GM18868 (cell line): ENCODE results near the gene DENND5B.
"Not testable (repeated sequence)": the region's sequence is repeated elsewhere in the genome, so short reads cannot be mapped to it uniquely, and the experiment has no call there.

Source experiments
- ATAC-seq: cut with Tn5 transposase; IDR thresholded peaks from one replicate; pipeline ENCODE4 v1.9.1; 2021; ENCODE audit warnings: mild to moderate bottlenecking, moderate library complexity; ENCODE audit not compliant: unreplicated experiment

Gene DENND5B

DNA sequence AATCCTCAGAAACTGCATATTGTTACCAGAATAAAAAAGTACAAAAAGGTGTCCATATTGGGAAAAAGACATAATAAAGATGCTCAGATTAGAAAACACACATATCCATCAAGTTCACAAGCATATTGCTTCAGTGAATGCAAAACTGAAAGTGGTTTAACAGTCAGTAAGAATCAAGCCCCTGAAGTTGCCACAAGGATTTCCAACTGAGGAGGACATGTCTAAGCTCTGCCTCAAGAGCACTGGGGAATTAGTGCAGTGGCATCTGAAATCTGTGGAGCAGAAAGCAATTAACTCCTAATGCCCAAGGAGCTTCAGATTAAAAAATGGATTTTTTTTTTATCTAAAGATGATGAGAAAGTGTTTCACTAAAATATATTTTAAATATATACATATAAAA is 113.2 kb downstream of the DENND5B start:
- ATAC-seq: no peak

DNA sequence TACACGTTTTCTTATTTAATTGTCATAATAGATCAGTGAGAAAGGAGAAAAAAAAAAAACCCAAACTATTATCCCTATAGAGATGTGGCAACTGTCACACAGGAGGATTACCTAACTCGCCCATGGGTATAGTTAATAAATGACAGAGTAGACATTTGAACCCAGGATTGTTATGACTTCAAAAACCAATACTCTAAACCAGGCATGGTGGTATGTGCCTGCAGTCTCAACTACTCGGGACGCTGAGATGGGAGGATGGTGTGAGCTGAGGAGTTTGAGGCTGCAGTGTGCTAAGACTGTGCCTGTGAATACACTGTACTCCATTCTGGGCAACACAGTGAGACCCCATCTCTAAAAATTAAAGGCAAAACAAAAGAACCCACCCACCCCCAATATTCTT is 114.5 kb downstream of the DENND5B start:
- no peak for ATAC-seq

DNA sequence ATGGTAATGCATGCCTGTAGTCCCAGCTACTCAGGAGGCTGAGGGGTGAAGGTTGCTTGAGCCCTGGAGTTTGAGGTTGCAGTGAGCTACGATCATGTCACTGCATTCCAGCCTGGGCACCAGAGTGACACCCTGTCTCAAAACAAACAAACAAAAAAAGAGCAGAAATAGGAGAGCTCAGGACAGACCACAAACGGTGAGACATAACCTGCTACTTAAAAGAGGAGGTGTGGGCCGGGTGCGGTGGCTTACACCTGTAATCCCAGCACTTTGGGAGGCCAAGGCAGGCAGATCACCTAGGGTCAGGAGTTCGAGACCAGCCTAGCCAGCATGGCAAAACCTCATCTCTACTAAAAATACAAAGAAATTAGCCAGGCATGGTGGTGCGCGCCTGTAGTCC is 115.3 kb downstream of the DENND5B start:
- not testable (repeated sequence) for ATAC-seq

DNA sequence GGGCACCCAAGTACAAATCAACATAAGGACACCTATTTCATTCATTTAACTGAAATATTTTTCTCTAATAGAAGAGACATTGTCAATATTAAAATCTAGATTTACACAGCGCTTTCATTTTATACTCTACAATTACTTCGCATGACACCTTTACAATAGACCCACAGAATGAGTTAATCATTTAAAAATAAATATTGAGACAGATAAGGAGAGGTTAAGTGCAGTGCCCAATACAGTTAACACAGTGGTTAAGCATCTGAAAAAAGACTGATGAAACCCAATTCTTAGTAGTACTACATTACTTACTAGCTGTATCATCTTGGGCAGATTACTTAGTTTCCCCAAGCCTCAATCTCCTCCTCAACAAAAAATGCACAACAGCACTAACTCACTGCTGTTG is 116.2 kb downstream of the DENND5B start:
- no peak for ATAC-seq

DNA sequence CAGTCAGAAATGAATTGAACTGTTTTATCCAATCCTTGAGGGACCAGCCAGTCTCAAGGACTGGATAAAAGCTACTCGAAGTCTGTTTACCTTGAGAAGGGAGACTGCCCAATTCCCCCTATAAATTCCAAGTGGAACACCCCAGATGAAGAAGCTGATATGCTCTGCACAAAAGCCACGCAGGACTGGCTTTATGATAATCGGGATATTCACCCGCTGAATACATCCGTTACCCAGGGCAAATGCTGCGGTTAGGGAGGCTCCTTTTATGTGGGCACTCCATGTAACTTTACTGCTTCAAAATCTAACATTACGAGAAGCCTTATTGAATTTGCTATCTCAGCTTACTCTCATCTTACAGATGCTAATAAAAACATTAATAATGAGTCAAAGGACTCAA is 119.1 kb downstream of the DENND5B start:
- ATAC-seq: no peak

DNA sequence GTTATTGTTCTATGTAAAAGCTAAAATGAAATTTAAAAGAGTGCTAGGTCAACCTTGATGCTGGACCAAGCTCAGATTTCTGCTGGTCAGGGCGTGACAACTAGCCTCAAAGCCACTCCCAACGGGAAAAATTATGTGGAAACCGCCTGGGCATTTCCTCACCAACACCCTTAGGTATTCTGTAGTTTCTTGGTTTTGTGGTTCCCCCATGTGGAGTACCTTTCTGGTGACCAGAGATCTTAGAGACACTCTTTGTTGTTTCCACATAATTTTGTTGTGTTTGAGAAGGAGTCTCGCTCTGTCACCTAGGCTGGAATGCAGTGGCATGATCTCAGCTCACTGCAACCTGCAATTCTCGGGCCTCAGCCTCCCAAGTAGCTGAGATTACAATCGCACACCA is 119.9 kb downstream of the DENND5B start:
- no peak for ATAC-seq

DNA sequence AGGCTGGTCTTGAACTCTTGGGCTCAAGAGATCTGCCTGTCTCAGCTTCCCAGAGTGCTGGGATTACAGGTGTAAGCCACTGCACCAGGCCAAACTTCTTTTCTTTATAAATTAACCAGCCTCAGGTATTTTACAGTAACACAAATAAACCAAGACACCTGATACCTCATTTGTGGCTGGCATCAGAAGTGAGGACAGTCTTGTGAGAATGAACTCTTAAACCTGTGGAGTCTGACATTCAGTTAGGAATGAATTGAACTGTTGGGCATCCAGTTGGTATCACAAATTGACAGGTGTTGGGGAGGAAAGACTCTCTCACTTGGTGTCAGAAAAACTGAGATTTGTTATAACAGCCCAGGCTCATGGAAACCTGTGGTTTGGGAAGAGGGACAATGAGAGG is 120.5 kb downstream of the DENND5B start:
- no peak for ATAC-seq

DNA sequence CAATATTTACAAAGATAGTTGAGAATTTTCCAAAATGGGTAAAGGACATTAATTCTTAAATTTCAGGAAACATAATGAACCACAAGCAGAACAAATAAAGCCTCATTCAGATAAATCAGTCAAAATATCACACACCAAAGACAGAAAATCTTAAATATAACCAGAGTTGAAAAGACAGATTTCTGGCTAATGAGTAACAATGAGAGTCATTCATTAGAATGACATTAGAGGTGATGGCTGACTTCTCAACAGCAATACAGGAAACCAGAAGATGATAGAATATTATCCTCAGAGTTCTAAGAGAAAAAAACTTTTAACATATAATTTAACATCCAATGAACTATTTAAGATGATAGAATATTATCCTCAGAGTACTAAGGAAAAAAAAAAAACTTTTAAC is 124.2 kb downstream of the DENND5B start:
- no peak for ATAC-seq

DNA sequence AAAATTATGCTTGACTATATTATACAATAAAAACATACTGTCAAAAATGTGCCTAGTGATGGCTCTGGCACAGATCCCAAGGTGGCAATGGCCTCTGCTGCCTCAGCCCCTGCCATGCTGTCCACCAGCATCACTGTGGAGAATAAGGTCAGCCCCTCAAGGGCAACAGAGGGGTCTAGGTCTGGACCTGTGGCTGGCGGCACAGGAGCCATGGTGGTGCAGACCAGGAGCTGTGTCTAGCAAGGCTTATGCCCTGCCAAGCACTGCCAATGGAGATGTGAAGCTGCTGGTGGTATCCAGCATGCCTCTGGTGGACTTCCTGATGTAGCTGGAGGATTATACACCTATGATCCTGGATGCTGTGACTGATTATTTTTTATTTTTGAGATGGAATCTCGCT is 125.9 kb downstream of the DENND5B start:
- ATAC-seq: no peak

DNA sequence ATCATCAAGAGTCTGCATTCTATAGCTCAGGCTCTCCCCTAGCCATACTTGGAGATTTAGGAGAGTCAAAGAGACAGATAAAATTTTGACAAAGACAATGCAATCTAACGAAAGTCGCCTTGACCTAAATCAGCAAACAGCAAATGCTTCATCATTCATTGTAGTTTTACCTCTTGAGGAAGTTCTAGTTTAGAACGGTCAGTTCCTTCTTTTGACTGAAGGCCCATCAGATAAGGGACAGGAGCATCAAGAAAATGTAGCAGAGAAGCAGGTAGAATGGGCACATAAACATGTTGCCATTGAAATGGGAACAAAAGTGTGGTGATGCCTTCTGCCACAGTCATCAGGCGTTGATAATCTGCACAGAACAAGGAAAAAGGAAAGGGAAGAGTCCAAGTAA is 130.9 kb downstream of the DENND5B start:
- ATAC-seq: no peak

DNA sequence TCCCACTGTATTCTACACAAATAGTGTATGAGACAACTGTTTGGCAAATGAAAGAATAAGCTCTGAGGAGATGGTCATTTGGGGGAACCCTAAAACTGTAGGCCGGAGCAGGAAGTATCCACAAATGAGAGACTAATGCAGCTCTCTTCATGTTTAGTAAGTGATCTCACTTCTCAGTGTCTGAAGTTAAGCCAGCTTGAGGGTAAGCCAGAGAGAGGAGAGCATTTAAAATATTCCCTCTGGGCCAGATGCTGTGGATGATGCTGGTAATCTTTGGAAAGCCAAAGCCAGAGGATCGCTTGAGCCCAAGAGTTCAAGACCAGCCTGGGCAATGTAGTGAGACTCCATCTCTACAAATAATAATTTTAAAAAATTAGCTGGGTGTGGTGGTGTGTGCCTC is 134.4 kb downstream of the DENND5B start:
- ATAC-seq: no peak

DNA sequence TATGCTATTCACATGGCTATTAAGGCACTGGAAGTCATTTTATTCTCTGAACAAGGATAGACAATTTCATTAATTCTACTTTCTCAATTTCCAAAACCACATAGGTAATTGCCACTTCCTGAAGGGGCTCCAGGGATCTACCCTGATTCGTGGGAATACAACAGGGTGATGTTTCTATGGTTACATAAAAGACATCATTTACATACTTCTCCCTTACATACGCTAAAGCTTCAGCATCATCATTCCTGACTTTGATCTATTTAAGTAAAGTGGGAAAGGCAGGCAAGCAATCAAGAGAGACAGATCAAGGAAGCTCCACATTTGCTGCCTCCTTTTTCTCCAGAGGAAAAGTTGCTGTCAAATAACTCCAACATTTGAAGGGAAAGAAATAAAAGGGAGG is 146.2 kb downstream of the DENND5B start:
- ATAC-seq: no peak

DNA sequence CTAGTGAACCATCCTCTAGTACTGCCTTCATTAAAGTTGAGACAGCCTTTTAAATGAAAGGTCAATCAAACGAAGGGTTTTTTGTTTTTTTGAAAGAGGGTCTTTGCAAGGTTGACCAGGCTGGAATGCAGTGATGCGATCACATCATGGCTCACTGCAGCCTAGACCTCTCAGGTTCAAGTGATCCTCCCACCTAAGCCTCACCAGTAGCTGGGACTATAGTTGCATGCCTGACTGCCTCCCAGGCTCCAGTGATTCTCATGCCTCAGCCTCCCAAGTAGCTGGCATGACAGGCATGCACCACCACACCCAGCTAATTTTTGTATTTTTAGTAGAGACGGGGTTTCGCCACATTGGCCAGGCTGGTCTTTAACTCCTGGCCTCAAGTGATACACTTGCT is 150.3 kb downstream of the DENND5B start:
- ATAC-seq: no peak

DNA sequence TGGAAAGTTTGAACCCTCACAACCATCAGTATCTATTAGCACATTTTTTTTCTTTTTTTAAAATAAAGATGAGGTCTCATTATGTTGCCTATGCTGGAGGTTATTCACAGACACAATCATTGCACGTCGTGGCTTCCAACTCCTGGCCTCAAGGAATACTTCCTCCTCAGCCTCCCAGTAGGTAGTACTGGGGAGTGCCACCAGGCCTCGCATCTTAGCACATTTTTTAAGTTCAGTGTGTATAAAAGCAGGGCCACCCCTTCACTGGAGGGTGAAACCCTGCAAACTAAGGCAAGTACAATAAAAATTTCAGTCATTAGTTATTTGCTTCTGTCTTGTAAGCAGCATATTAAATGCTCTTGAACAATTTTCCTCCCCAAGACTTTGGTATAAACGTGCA is 150.8 kb downstream of the DENND5B start:
- ATAC-seq: no peak

DNA sequence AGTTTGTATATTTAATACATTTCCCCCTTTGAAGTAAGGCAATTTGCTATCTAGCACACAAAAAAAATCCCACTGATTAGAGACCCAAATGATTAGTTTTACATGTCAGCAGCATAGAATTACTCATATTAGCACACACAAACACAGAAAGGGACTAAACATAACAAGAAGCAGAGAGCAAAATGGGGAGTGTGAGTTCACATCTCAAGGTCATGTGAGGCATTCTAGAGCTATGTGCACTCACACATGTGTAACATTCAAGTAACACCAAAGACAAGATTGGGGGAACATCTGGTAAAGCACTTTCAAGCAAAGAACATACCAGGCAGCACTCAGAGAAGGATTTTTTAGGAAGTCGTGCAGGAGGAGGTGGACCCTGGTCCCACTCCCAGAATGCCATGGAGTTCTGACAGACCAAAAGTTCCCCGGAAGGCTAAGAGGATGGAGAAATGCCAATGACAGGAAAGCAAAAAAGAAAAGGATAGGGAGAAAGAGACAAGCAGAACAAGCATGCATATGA is 159.2 kb downstream of the DENND5B start:
- no peak for ATAC-seq

DNA sequence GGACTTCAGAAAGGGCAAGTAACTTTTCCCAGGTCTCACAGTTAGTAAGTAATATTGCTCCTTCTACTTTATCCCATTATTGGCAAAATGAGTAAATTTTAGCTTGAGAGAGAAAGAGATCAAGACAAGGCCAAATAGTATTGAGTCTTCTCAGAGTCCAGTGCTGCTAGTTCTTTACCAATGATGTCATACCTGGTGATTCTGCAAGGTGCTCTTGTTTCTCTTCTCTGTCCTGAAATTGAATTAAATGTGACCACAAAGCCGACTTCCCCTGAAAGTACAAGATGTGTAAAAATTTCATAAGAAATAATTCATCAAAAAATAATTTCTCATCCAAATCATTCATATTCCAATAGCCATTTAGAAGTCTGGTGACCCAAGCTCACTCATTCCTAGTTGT is 167.5 kb downstream of the DENND5B start:
- ATAC-seq: no peak

DNA sequence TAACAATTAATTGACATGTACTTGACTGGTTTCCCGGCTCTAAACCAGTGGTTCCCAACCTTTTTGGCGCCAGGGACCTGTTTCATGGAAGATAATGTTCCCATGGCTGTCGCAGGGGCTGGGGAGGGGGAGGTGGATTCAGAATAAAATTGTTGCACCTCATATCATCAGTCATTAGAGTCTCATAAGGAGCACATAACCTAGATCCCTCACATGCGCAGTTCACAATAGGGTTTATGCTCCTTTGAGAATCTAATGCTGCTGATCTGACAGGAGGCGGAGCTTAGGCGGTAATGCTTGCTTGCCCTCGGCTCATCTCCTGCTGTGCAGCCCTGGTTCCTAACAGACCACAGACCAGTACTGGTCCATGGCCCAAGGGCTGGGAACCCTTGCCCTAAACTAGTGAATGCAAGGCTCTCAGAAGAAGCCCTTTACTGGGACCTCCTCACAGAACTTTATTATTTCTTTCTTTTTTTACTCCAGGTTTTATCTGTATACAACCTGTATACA is 178.6 kb downstream of the DENND5B start:
- ATAC-seq: no peak

DNA sequence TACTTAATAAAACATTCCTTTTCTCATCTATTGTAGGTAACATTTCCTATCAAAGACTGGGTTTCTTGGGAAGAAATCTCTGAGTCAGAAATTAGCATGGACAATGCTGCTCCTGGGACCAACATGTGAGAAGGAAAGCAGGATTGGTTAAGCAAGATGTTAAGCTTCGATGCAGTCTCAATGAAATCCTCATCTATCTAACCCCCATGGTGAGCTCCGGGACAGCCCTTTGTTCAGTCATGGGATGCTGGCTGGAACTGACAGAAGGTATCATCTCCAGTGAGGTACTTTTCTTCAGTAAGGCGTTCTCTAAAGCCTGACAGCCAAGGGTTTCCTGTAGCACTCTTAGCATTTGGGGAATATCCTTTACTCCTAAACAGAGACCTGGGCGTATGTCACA is 182.2 kb downstream of the DENND5B start:
- no peak for ATAC-seq

DNA sequence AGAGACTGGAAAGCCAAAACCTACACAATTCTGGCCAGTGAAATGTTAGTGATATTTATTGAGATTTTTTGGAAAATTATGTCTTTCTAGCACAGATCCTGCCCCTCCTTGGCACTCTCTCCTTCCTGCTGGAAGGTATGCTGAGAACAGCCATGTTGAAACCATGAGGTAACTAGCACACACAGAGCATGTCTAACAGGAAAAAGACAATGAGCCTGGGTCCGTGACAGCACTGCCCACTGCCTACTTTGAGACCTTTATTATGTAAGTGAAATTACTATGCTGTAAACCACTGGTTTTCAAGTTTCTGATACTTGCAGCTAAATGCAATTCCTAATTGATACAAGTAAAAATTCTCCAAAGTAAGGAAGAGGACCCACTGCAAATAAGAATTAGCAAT is 183.4 kb downstream of the DENND5B start:
- no peak for ATAC-seq

DNA sequence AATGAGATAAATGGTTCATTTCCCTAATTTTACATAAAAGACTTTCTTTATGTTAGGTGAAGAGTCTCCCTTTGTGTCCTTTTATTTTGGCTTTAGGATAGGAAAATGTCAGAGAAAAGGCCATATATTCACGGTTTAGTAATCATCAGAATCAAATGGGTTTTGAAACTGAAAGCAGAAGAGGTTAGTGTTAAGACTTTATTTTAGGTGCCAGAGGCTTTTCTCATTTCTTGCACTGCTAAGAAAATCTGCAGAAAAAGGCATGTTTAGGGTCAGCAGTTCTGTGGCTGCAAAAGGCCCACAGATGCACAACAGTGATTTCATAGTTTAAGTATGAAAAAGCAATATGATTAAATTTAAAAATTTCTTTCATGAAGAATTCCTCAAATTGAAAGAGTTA is 184.6 kb downstream of the DENND5B start:
- peak; percentile 77 for ATAC-seq

DNA sequence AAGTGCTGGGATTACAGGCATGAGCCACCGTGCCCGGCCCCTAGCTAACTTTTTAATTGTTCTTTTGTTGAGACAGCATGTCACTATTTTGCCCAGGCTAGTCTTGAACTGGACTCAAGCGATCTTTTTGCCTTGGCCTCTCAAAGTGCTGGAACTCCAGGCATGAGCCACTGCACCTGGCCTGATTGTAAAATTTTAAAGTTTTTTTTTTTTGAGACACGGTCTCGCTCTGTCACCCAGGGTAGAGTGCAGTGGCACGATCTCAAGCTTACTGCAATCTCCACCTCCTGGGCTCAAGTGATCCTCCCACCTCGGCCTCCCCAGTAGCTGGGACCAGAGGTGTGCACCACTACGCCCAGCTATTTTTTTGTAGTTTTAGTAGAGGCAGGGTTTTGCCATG is 185.9 kb downstream of the DENND5B start:
- no peak for ATAC-seq

DNA sequence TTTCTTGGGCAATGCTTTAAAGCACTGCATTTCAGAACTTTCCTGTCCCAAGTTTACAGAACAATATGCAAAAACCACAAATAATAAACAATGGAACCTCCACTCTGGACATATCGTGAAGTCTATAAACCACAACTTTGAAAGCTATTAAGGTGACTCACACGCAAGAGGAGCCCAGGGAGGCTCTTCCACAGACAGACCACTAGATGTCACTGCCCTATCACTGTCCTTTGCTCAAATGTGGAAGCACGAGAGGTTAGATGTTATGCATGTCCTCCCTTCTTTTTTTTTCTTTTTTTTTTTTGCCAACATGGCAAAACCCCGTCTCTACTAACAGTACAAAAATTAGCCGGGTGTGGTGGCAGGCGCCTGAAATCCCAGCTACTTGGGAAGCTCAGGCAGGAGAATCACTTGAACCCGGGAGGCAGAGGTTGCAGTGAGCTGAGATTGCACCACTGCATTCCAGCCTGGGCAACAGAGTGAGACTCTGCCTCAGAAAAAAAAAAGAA is 187.8 kb downstream of the DENND5B start:
- ATAC-seq: peak; percentile 72

DNA sequence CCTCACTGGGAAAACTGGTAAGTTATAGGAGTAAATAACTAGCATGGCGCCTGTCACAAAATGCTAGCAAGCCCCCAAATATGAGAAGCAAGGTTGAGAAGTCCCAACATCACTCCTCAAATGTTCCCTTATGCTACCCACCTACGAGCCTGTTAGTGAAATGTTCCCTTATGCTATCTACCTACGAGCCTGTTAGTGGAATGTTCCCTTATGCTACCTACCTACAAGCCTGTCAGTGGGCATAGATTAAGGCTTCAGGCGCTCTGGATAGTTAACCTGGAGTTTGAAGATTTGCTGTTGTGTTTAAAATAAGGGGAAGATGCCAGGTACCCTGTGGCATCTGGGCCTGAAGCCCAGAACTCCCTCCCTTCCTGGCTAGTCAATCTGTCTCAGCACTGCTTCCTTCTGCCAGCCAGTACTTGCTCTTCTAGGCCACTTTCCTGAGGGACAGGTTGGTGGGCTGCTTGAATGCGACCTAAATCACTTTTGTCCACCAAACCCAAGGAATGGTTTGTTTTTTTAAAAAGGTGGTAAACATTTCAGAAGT is 197.9 kb downstream of the DENND5B start:
- no peak for ATAC-seq
